GM21381 (cell line): ENCODE results near the gene KLHDC7B.

Source experiments
- ATAC-seq: cut with Tn5 transposase; IDR thresholded peaks from one replicate; pipeline ENCODE4 v1.9.1; 2021; ENCODE audit warnings: mild to moderate bottlenecking, moderate library complexity; ENCODE audit not compliant: unreplicated experiment

Gene KLHDC7B

DNA sequence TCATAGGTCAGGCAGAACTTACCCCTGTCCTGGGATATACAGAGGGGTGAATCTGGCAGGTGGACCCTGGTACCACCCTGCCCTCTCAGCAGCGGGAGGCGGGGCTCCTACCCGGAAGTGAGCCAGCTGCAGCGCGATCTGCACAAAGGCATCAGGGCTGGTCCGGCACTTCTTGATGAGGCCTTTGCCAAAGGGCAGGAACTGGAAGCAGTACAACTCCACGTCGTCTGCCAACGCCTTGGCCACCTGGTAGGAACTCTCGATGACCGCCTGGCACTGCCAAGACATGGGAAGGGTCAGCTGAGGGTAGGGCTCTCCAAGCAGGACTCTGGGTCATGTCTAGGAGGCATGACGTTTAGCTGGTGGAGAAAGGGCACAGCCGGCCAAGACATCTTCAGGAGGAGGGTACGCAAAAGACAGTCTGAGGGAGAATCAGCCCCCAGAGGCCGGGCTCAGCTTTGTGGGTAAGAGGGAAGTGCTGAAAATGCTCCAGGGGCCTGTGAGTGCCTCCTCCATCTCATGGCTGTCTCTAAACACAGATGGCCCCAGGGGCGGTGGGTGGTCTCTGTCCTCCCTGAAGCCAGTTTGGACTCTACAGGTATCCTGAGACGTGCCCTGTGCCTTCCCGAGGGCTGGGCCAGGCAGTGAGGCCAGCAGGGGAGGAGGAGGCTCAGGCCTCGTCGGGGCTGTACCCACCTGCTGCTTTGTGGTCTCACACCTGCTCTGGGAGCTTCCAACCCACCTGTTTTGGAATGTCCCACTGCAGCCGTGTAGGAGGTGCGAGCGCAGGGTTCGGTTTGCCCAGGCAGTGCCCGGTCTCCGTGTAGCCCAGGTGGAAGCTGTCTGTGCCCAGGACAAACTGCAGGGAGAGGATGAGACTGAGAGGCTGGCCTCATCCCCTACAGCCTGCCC lies 25.8 kb downstream of the KLHDC7B start:
- ATAC-seq, result no peak

DNA sequence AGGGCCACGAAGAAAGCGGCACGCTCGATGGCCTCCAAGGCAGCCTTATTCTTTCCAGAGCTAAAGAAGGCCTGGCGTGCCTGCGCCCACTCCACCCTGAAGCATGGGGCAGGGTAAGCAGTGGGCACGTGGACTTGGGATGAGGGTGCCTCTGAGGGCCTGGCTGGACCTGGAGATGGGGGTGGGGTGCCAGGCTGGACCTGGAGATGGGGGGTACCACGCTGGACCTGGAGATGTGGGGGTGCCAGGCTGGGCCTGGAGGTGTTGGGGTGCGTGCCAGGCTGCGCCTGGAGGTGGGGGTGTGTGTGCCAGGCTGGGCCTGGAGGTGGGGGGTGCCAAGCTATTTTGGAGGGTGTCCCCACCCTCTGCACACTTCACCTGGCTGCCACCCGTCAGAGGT lies 27.3 kb downstream of the KLHDC7B start:
- no peak for ATAC-seq

DNA sequence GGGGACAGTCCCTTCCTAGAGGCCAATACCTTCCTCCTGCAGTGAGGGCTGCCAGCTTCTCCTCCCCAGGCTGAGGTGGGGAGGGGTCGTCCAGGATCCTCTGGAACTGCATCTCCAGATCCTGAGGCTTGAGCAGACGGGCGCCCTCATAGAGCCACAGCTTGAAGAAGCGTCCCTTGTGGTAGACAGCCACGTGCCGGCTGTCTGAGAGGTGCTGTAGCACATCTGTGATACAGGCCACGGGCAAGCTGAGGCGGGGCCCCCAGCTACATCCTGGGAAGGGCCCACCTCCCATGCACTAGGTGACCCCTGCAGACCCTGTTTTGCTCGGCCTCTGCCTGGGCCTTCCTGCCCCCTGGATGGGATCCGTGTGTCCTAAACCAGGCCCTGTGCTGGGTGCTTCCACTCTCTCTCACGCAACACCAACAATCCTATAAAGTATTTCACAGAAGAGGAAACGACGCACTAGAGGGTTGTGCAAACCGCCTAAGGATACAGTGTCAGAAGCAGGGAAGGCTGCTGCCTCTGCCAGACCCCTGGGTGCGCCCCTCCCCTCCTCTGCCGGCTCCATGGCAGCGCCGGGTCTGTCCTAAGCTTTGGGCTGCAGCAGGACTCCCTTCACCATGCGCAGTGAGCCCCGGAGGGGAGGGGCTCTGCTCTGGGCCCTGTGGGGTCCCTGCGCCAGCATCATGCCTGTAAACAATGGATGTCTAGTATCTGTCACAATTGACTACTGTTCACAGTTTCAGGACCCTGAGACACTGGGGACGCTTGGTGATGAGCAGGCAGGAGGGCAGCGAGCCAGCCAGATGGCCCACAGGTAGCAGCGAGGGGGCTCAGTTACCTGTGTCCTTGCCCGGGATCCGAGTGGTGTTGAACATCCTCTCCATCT lies 28.0 kb downstream of the KLHDC7B start:
- no peak for ATAC-seq

DNA sequence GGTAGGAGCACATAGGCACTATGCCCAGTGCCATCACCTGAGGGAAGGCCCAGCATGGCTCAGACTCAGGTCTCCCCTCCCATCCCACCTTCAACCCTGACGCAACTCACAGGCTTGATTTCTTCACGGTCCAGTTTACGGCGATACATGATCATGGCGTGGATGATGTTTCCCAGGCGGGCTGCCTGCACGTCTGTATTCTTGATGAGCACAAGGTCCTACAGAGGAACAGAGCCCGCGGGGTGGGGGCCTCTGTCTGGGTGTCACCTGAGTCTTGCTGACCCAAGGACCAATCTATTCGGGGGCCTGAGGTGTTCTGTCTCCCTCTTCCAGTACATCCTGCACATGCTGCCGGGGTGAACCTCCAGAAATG lies 28.7 kb downstream of the KLHDC7B start:
- ATAC-seq, result no peak

DNA sequence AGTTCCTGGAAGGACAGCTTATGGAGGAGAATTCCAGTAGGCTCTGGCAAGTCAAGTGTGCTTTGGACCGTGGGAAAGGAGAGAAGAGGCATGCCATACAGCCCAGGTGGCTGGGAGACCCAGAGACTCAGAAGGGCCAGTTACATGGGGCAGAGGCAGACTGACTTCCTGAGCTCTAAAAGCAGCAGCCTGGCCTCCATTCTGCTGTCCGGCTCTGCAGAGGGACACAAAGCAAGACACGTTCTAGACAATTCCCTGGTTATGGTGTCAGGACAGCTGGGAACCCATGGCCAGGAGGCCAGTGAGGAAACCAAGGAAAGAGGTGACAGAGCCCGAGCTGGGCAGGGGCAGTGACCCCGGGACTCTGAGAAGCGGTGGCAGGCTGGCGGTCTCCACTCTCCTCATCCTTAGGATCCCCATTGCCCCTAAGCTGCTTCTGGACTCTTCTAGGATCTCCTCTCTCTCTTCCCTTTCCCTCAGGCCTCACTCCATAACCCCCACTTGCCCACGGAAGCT lies 29.8 kb downstream of the KLHDC7B start:
- no peak for ATAC-seq

DNA sequence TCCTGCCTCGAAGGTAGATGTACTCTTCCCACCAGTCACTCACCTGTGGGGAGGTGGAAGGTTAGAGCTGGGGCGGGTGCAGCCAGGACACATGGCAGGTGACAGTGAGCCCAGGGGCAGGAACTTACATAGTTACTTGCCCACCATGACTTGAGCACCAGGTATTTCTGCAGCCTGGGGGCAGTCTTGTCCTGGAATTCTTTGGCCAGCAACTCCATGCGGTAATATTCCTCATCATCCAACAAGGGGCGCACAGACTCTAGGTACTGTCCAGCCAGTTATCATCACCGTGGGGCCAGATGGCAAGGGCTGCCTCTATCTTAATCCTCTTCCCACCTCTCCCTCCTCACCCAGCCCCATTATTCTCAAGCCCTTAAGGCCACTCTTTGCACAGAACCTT lies 30.4 kb downstream of the KLHDC7B start:
- no peak for ATAC-seq

DNA sequence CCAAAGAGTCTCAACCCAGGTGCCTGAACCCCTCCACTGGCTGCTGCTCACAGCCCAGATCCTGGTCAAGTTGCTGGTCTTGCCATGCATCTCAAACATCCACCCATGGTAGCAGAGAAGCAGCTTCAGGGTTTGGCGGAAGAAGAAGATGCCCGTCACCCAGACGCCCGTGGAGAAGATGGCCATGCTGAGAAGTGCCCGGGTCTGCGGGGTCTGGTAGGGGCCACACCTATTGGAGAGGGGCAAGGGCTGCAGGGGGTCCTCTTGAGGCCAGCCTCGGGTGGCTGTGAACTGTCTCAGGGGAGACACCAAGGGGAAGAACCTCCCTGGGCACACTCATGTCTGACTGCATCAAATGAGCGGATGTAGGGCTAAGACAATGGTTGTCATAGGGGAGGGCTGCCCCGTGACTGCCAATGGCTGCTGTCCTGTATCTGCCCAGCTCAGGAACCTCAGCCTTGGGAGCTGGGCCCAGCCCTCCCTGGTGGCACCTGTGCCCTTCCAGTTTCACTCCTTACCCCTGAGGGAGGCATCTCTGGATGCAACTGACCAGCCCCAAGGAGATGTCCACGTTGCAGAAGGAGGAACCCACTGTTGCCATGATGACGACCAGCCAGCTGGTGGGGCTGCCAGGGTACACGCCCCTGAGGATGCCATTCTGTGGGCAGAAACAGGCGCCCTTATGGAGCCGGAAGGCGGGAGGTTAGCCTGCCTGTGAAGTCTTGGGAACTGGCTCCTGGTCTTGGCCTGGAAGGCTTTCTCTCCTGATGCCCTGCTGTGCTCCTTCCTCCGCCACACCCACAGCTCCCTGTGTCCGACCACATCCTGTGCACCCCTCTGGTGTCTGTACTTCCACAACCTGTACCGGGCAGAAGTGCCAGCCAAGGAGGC lies 31.4 kb downstream of the KLHDC7B start:
- no peak for ATAC-seq

DNA sequence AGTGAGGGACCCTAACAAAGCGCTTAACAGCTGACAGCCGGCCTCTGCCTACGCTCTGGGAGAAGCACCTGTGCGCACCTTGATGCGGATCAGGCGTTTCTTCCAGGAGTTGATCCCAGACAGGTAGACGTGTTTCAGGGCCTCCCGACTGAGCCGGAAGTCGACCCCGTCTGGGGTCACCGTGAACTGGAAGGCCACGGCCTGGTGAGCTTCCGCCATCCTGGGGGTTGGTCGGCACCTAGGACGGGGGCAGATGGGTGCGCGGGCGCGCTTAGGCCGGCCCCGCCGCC lies 31.9 kb downstream of the KLHDC7B start:
- no peak for ATAC-seq

DNA sequence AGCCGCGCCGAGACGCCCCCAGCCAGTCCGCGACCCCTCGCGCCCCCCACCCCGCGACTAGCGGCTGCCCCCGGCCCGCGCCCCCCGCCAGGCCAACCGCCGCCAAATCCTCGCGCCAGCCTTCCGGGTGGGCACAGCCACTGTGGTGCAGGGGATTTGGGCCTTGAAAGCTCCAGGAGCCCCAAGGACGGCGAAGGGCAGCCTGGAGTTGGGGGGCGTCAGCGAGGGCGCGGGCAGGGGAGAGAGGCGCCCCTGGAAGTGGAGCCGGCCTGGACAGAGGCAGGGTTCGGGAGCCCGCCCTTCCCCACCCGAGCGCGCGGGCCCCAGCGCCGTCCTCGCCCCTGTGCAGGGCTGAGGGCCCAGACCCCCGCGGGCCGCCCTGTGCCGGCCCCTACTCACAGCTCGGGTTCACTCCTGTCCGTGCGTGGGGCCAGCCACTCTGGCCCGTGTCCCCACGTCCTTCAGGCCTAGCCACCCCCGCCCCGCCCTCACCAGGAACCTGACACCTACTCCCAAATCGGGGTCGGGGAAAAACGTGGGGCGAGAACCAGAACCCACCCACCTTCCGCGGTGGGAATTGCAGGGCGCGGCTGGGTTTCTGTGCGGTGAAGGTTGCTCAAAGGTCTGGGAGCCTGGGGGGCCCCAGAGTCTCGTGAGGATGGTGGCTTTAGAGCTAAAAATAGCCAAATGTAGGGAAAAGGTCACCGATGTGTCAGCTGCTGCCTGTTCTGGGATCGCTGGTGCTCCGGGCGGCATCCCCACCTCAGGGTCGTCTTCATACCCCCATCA lies 32.5 kb downstream of the KLHDC7B start, which contains the start of gene CPT1B:
CPT1B (minus strand) TSS at position 441 of the 789 bp plus-strand sequence. CDS start 512 bp downstream, outside the sequence.
- ATAC-seq, result no peak

DNA sequence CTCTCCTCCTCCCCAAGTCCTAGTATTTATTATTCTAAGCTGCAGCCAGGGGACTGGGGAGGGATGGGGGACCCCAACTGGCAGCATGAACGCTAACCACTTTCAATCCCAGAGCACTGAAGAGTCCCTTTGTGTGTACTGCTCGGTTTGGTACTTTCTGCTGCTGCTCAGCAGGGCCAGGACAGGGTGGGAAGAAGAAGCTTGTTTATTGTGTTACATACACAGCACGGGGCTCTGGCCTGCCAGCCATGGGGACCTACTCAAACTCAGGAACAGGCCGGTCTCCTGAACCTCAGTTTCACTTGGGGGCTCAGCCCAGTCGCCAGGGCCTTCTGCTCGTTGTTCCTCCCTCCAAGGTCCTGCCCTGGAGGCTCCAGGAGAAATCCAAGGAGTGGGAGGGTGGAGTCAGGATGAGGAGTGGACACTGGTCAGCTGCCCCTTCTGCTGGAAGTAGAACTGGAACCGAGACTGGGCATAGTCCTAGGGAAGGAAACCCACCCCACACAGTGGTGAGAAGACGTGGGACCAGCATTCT lies 33.1 kb downstream of the KLHDC7B start:
- no peak for ATAC-seq

DNA sequence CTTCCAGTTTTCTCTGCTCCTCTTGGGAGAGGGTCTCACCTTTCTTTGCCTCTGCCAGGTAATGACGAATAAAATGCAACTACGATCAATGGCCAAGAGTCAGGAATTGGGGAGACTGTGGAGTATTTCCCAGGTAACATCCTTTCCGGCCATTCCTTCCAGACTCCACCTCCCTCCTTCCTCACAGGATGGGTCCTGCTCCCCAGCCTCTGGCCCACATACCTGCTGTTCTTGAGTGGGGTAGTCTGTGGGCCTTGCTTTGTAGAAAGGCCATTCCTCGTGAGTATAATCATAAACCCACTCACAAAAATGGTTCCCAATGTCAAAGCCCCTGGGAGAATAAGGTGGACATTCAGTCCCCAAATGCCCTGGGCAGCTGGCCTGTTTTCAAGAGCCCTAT lies 34.1 kb downstream of the KLHDC7B start:
- ATAC-seq, result no peak

DNA sequence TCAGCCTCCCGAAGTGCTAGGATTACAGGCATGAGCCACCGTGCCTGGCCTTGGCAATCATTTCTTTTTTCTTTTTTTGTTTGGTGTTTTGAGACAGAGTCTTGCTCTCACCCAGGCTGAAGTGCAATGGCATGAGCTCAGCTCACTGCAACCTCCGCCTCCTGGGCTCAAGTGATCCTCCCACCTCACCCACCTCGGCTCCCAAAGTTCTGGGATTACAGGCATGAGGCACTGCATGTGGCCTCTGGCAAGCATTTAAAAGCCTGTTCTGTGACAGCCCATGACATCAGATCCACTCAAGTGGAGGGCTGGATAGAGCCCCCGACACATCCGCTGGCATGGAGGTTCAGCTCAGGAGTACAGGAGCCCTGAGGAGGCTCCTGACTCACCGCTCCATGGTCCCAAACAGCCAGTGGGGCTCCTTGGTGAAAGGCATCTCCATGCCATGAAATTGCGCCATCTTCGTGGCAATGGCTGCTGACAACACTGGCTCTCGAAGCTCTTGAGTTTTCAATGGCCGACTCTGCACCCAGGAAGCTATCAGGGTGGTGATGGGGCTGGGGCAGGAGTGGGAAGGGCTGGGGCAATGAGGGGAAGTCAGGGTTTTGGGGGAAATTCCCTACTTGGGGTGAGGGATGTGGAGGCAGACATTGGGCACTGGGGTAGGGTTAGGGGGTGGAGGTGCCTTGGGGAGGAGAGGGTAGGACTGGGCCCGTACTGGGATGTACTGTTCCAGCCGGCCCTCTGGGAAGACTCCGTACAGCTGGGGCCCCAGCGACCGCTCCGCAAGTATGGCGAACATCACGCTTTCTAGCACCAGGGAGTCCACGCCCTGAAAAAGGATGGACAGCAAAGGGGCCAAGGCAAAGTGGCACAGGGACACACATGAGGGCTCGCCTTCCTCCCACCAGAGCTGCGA lies 35.6 kb downstream of the KLHDC7B start:
- ATAC-seq, result no peak

DNA sequence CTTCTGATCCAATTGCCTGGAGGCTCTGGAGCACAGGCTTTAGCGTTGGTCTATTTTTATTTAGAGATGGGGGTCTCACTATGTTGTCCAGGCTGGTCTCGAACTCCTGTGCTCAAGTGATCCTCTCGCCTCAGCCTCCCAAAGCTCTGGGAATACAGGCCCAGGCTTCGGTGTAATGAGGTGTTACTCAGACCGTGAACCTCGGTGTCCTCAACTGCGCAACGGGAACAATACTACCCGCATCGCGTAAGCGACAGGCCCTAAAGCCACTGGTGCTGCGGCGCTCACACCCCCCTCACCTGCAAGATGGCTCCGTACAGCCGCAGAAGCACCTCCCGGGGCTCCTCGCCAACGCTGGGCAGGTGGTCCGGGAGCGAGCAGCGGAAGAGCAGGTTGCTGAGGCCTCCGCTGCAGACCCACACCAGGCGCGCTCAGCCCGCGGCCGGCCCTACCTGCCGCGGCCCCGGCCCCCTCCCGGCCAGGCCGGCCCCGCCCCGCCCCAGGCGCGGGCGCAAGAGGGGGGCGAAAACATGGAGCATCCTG lies 36.3 kb downstream of the KLHDC7B start:
- peak; percentile 13 for ATAC-seq

DNA sequence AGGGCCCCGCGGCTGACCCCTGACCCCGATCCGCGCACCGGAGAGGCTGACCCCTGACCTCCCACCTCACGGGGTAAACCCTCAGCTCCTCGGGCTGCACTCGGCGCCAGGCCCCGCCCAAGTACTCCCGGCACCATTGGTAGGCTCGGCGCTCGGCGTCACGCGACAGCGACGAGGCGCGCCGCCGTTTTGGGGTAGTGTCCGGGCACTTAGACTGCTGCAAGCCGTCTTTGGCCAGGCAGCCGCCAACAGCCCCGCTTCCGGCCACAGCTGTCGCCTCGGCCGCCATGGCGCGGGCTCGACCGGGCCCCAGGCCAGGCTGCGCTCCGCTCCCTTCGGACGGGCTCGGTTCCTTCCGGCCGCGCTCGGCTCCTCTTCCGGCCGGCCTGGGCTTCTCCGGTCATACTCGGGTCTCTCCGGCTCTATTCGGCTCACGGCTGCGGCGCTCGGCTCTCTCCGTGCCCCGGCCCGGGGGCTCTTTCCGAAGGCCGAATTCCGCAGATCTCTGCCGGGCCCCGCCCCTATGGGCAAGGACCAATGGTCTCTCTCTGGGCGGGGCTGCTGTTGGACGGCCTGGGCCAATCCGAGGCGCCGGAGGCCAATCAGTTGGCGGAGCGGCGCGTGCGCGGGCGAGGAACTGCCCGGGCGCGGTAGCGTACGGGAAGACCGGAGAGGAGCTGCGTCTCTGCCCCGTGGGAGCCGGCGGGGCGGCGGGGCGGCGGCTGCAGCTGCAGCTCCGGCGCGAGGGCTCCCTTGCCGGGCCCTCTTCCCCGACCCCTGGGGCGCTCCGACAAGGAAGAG lies 37.0 kb downstream of the KLHDC7B start, which contains the start of gene CHKB:
CHKB (minus strand) TSS at position 357 of the 801 bp plus-strand sequence; CDS start at position 289, 68 bp downstream.
- ATAC-seq, result peak; percentile 86

DNA sequence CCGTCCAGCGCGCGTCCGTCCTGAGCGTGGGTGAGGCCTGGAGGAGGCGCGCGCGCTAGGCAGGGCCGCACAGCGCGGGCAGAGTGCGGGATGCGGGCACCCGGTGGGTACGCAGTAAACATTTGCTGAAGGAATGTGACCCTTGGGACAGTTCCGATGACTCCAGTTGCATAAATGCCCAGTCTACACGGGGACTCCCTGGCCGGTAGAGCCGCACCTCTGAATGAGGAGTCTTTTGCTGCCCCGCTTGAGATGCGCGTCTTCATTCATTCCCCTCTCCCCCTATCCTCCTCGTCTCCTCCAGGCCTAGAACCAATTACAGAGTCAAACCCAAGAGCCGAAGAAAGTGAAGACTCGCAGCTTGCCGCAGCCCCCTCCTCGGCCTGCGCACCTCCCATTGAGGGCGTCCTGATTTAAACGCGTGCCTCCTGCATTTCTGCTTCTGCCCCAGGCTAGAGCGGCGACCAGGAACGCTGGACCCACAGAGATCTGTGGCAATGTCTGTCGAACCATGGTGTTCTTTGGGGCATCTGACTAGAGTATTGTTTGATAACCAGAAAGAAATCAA lies 37.7 kb downstream of the KLHDC7B start:
- ATAC-seq, result peak; percentile 17

DNA sequence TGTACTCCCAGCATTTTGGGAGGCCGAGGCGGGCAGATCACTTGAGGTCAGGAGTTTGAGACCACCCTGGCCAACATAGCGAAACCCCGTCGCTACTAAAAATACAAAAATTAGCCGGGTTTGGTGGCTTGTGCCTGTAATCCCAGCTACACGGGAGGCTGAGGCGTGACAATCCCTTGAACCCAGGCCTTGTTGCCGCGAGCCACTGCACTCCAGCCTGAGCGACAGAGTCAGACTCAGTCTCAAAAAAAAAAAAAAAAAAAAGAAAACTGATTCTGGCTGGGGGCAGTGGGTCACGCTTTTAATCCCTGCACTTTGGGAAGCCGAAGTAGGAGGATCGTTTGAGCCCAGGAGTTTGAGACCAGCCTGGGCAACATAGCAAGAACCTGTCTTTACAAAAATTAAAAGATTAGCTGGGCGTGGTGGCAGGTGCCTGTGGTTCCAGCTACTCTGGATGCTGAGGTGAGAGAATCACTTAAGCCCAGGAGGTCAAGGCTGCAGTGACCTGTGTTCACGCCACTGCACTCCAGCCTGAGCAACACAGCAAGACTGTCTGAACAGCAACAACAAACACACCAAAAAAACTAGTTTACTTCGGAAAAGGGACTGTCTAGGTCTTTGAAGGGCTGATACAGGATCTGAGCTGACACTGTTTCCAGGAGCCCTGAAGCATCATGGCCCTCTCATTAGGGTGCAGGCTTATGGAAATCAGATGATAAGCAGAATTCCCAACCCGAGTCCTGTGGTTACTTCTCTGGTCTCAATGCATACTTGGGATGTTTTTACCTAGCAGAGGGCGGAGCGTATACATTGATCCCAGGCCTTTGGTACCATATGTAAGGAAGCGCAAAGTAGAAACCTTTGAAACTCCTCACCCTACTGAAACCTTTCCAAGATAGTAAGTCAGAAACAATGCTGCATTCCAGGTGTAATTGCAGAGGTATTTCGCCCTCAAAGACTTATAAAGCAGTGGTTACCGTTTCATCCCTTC lies 38.7 kb downstream of the KLHDC7B start:
- ATAC-seq, result no peak
